ENCODE measurements around the gene PIGH.

GRCh38 chr14:67569651-67570290, 30.3 kb downstream of the PIGH start:
- TF ChIP-seq EZH2phosphoT487 (IDR thresholded peaks at IDR 0.05; ENCODE audit: low read depth) = no peak
- TF ChIP-seq, protein P1, sequence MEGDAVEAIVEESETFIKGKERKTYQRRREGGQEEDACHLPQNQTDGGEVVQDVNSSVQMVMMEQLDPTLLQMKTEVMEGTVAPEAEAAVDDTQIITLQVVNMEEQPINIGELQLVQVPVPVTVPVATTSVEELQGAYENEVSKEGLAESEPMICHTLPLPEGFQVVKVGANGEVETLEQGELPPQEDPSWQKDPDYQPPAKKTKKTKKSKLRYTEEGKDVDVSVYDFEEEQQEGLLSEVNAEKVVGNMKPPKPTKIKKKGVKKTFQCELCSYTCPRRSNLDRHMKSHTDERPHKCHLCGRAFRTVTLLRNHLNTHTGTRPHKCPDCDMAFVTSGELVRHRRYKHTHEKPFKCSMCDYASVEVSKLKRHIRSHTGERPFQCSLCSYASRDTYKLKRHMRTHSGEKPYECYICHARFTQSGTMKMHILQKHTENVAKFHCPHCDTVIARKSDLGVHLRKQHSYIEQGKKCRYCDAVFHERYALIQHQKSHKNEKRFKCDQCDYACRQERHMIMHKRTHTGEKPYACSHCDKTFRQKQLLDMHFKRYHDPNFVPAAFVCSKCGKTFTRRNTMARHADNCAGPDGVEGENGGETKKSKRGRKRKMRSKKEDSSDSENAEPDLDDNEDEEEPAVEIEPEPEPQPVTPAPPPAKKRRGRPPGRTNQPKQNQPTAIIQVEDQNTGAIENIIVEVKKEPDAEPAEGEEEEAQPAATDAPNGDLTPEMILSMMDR (IDR thresholded peaks at IDR 0.05; ENCODE audit: low read depth, low read length) = no peak
